HG03571 (cell line): ENCODE data around the gene NCOR1.
"Not testable (repeated sequence)": the region's sequence is repeated elsewhere in the genome, so short reads cannot be mapped to it uniquely, and the experiment has no call there.

Experiments used
- ATAC-seq: cut with Tn5 transposase; IDR thresholded peaks from one replicate; pipeline ENCODE4 v1.9.1; 2021; ENCODE audit not compliant: unreplicated experiment

NCOR1 gene

DNA sequence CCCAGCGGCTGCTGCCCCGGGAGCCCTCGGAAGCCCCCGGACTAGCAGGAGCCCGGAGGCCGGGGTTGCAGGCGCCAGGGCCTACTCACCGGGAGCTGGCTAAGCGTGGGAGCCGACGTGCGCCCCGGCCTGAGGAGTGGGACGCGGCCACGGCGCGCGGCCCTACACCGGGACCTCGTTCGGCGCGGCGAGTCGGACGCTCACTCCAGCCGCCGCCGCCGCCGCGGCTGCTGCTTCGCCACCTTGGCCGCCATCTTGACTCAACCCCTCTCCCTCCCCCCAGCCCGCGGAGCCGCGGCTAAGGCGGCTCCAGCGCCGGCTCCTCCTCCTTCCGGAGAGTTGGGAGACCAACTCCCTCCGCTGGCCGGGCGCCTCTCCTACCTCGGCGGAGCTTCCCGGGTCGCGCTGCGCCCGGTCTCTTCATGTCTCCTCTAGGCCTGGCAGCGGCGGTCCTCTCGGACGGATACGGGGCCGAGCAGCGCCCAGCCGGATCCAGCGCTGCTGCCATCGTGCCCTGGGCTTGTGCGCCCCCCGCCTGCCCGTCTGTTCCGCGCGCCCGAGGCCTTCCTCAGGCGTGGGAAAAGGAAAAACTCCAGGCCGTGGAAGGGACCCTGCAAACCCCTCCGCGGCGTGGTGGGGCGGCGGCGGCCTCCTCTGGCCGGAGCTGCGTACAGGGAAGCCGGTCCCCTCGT, at the start of gene NCOR1:
TSS of gene NCOR1 (minus strand) at position 262 of the 692 bp plus-strand sequence. CDS start 20,965 bp downstream, outside the sequence.
- peak; percentile 64 for ATAC-seq

DNA sequence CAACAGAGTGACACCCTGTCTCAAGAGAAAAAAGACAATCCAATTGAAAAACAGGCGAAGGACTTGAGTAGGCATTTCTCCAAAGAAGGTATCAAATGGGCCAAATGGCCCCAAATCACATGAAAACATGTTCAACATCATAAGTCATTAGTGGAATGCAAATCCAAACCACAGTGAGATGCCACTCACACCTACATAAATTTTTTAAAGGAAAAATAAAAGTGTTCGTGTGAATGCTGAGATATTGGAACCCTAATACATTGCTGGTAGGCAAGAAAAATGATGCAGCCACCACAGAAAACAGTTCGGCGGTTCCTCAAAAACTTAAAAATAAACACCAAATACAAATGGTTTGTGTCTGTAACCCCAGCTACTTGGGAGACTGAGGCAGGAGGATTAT, 46.9 kb upstream of the NCOR1 start:
- ATAC-seq = no peak

DNA sequence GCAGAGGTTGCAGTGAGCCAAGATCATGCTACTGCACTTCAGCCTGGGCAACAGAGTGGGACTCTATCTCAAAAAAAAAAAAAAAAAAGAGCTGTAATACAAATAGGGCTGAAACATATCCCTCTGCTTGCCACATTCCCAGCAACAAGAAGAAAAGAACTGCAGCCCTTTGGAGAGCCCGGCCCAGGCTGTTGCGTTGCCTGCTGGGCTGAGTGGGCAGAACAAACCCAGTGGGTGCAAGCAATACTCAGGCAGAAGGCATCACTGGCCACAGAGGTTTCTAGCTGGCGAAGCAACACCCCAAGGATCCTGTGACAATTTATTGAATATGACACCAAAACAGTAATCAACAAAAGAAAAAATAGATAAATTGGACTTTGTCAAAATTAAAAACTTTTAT, 45.7 kb upstream of the NCOR1 start:
- no peak for ATAC-seq

DNA sequence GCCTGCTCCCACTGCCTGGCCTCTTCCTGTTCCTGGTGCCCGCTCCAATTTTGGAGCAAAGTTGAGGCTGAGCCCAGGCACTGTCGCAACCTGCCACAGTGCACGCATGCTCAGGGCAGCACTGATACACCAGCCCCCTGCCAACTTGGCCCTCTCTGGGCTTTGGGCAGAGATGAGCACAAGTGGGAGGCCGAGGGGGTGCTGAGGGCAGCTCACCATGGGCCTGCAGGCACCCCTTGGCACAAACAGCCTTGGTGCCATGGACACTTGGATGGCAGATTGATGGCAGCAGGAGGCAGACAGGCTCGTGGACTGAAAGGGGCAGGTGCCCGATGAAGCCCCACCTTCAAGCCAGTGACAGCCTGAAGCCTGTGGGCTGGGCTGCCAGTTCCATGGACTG, 44.6 kb upstream of the NCOR1 start:
- ATAC-seq = no peak

DNA sequence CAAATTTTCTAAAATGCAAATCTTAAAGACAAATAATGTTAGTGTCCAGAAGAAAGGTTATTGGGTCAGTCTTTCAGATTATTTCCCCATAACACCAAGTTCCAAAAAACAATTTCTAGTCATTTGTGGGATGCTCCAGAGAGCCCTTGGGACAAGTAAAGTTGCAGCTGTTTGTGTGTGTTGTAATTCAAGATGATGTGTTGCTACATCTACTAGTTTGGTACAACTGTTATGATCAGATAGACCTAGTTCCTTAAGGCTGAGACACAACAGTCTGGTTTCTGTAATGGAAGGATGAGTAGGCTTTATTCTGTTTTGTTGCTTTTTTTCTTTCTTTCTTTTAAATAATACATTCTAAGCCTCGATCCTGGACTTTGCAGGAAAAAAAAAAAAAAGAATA, 43.6 kb upstream of the NCOR1 start:
- no peak for ATAC-seq

DNA sequence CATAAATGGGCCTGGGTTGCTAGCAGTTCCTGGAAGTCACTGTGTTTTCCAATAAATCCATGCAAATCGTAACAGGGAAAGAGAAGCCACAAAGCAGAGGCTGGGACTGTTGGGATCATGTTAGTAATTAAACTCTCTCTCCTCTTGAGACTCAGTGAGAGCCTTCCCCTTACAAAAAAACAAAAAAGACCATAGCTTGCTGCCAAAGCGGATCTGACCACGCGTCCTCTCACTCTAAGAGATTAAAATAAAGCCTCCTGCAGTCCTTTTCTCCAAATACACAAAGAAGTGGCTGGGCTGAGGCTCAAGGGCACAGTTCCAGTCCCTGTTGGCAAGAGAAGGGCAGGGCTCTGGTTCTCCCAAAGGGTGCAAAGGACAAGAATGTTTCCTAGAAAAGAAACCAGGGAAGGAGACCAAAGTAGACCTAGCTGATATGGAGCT, 40.2 kb upstream of the NCOR1 start:
- no peak for ATAC-seq

DNA sequence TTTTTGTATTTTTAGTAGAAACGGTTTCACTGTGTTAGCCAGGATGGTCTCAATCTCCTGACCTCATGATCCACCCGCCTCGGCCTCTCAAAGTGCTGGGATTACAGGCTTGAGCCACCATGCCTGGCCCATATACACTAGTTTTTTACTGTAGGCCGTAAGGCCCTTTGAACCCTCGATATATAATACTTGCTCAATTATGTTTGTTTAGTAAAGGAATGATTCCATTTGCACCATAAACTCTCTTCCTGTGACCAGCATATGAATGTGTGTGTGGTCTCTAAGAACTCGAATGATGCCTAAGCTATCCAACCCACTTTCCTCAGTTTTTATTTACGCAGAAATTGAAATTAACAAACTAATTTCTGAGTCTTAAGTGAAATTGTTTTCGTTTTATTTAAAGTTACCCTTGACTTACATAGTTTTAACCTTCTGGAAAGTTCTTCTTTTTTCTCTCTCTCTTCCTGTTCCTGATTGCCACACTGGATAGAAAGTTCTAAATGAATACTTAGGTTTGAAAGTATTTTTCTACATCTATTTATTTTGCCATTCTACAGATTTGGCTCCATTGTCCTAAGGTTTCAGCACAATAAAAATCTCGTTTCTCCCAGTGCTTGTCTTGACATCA, 39.6 kb upstream of the NCOR1 start:
- ATAC-seq = no peak

DNA sequence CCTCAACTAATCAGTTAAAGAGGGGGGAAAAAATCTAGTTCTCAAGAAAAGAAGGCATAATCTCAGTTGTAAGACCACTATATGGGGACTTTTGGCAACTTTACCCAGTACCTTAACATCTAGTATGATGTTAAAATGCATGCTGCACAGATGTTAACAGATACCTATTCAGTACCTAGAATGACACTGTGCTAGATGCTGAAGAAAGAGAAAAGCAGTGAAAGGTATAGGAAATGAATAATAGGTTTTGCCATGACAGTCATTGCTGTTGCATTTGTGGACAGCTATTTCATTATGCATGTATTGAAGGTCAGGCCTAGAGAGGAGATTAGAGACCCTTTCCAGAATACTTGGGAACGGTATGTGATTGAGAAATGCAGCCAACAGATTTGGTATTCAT, 36.2 kb upstream of the NCOR1 start:
- ATAC-seq = no peak

DNA sequence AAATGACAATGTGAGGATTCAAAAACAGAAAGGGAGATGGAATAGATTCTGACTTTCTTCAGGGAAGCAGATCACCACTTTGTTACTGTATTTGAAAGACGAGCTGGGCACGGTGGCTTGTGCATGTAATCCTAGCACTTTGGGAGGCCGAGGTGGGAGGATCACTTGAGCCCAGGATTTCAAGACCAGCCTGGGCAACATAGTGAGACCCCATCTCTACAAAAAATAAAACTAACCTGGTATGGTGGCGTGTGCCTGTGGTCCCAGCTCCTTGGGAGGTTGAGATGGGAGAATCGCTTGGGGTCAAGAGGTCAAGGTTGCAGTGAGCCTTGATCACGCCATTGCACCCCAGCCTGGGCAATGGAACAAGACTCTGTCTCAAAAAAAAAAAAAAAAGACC, 35.7 kb upstream of the NCOR1 start:
- no peak for ATAC-seq

DNA sequence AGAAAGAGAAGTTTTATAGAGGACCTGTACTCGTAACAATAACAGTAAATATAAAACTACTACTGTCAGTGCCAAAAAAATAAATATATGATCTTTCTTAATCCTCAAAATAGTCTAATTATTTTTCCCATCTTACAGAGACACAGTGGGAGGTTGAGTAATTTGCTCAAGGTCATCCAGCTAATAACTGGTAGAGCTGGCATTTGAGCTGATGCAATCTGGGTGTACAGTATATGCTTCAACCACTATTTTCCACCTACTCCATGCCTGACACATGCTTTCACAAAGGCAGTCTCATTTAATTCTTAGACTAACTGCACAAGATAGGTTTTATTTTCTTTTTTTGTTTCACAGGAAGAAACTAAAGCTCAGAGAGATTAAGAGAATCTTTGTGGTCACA, 35.3 kb upstream of the NCOR1 start:
- ATAC-seq = no peak

DNA sequence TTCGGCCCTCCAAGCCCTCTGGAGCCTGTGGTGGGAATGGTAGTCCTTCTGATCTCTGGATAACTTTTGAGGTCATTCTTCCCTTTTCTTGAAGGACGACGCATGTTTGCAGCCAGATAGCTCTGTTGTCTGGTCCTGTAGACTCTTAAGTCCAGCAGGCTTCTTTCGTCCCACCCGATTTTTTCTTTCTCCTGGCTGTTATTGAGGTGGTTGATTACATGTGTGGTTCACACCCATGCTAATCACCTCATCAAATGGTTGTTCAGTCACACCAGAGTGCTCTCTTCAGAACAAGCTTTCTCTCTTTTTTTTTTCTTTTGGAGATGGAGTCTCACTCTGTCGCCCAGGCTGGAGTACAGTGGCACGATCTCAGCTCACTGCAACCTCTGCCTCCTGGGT, 32.3 kb upstream of the NCOR1 start:
- ATAC-seq = no peak

DNA sequence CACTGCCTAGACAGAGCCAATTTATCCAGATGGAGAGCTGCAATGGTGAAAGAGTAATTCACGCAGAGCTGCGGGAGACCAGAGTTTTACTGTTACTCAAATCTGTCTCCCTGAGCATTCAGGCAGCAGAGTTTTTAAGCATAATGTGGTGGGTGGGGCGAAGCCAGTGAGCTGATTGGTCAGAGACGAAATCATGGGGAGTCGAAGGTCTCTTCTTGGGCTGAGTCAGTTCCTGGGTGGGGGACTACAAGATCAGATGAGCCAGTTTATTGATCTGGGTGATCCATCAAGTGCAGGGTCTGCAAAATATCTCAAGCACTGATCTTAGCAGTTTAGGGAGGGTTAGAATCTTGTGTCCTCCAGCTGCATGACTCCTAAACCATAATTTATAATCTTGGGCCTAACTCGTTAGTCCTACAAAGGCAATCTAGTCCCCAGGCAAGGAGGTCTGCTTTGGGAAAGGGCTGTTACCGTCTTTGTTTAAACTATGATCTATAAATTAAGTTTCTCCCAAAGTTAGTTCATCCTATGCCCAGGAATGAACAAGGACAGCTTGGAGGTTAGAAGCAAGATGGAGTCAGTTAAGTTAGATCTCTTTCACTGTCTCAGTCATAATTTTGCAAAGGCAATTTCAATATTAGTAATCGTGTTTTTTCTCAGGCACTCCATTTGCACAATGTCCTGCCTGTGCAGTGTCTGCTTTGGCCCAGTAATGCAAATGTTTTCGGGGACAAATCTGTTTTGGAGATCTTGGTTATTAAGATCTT, 28.6 kb upstream of the NCOR1 start:
- ATAC-seq = no peak

DNA sequence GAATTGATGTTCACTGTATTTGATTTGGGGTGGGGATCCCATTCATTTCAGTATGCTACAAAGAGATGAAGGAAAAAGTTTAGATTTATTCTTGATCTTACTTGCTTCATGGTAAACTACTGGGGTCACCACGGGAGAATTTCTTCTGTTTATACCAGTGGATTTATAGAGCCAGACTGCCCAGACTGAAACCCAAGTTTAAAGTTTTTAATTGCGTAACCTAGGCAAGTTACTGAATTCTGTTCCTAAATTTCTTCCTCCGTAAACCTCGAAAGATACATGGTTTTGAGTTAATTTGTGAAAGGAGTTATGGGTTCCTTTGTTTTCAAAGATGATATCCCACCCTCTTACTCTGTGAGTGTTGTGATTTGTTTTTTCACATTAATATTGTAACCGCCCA, 28.1 kb upstream of the NCOR1 start:
- no peak for ATAC-seq

DNA sequence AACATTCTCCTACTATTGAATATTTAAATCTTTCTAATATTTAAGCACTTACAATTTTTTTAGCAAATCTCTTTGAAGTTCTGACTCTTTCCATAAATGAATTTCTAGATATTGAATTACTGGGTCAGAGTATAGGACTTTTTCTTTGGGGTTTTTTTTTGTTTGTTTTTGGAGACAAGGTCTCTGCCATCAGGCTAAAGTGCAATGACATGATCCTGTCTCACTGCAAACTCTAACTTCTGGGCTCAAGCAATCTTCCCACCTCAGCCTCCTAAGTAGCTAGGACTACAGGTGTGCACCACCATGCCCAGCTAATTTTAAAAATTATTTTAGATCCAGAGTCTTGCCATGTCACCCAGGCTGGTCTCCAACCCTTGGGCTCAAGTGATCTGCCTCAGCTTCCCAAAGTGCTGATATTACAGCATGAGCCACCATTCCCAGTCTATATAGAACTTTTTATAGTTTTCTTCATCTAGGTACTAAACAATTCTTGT, 26.6 kb upstream of the NCOR1 start:
- ATAC-seq = no peak

DNA sequence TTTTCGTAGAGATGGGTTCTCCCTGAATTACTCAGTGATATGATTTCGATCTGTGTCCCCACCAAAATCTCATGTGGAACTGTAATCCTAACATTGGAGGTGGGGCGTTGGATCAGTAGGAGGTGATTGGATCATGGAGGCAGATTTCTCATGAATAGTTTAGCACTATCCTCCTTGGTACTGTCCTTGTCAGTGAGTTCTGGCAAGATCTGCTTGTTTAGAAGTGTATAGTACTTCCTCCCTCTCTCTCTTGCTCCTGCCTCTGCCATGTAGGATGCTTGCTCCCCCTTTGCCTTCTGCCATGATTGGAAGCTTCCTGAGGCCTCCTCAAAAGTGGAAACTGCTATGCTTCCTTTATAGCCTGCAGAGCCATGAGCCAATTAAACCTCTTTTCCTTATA, 24.6 kb upstream of the NCOR1 start:
- no peak for ATAC-seq

DNA sequence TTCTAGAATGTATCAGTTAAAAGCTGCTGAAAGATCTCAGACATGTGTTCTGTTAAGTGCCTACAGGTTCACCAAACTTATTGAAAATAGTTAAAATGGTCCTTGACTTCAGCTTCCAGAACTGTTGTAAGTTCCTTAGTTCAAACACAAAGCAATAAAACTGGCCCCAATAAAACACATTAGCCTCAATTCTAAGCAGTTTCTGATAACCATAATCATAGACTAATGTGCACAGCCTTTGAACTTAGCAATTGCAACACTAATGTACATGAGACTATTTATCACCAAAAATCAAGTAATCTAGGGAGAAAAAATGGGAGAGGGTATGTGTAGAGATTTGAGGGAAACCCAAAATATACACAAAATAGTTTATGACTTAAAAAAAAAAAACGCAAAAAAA, 17.1 kb upstream of the NCOR1 start:
- no peak for ATAC-seq

DNA sequence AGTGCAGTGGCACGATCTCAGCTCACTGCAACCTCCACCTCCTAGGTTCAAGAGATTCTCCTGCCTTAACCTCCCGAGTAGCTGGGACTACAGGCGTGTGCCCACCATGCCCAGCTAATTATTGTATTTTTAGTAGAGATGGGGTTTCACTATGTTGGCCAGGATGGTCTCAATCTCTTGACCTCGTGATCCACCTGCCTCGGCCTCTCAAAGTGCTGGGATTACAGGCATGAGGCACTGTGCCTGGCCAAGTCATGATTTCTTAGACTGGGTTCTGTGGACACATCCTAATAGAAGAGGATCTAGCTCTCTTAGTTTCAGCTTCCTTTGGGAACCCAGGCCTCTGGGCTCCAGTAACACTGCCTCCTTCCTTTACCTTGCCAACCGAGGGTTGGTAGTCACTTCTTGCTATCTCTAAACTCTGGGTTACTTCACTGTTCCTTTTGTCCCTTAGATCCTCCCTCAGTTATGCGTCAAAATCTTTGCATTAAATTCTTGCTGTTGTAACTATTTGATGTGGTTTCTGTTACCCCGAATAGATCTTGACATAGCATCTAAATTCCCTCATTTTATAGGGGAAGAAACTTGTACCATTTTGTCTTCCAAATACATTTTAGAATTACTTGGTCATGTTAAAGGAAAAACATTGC, 14.7 kb upstream of the NCOR1 start:
- not testable (repeated sequence) for ATAC-seq

DNA sequence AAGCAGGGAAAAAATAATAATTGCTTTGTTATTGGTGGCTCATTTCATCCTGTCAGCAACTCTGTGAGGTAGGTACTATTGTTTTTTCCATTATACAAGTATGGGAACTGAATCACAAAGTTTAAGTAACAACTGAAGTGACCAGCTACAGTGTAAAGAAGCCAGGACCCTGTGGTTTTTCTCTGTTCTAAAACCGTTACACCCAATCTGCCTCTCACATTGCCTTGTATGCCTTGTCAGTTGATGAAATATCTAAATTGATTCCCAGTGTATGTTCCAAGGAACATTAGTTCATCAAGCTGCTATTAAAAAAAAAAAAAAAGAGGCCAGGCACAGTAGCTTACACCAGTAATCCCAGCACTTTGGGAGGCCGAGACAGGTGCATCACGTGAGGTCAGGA, 7.1 kb upstream of the NCOR1 start:
- no peak for ATAC-seq

DNA sequence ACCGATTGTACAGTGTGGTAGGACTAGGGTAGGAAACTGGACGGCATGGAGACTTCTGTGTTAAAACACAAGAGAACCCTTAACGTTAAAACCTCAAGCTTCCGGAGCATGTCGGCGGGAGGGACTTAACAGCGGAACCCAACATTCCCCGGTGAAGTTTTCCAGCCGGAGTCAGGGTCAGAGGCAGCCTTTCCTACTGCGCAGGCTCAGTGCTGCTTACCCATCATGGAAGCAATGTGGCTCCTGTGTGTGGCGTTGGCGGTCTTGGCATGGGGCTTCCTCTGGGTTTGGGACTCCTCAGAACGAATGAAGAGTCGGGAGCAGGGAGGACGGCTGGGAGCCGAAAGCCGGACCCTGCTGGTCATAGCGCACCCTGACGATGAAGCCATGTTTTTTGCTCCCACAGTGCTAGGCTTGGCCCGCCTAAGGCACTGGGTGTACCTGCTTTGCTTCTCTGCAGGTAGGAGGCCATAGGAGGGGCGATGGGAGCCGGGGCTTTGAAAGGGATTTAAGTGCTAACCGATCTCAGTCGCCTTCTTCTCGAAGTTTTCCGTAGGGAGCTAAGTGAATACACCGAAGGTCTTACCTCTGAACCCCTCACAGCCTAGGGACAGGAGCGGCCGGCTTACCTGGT, 1.8 kb upstream of the NCOR1 start, which contains the start of gene PIGL:
TSS of gene PIGL (plus strand) at position 209 of the 634 bp plus-strand sequence. CDS start at position 226, 17 bp downstream.
- peak; percentile 47 for ATAC-seq

DNA sequence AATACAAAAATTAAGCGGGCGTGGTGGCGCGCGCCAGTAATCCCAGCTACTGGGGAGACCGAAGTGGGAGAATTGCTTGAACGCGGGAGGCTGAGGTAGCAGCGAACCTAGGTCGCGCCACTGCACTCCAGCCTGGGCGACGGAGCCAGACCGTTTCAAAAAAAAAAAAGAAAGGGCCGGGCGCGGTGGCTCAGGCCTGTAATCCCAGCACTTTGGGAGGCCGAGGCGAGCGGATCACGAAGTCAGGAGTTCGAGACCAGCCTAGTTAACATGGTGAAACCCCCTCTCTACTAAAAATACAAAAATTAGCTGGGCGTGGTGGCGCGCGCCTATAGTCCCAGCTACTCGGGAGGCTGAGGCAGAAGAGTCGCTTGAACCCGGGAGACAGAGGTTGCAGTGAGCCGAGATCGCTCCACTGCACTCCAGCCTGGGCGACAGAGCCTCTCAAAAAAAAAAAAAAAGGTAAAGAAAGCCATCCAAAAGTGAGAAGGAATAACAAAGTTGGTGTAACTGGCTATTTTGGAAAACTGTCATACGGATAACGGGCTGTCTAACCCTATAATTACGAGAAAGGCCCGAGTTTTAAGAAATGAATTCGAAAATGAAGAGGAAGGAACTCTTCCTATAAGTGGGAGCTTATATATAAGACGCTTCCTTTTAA, 1.1 kb upstream of the NCOR1 start:
- not testable (repeated sequence) for ATAC-seq
